GM12878 (cell line): ENCODE measurements around the gene KRTAP10-8. TPM values are rescaled to one million over a fixed set of nuclear protein-coding genes. Genes with fewer than 3 reads are reported as not detected.

ENCODE experiments used
- ATAC-seq: fragments of 200-7000 bp; cut with Tn5 transposase; 3 replicates; pipeline ENCODE4 v1.9.1; 2020; ENCODE audit warnings: mild to moderate bottlenecking, moderate library complexity
- BruUV-seq: library from RNA; stranded (reverse); fragments of 400-500 nt; replicated peaks from 2 replicates; lab custom pipeline; 2021; lab: Mats Ljungman, UMichigan
- CTCF ChIA-PET: fragments of 300-600 bp; sonication (Branson Sonifier 250); formaldehyde crosslinking; extraction: SDS; loops from one replicate; lab custom pipeline; 2021; ENCODE audit warnings: inconsistent platforms; lab: Yijun Ruan, JAX
- POLR2A ChIA-PET: fragments of 350-600 bp; formaldehyde crosslinking; extraction: SDS; loops from one replicate; lab custom pipeline; 2021; ENCODE audit warnings: inconsistent platforms; lab: Charles Lee
- RAD21 ChIA-PET: fragments of 300-600 bp; sonication (Branson Sonifier 250); formaldehyde crosslinking; loops from one replicate; lab custom pipeline; 2023; ENCODE audit warnings: antibody characterized with exemption; ENCODE audit not compliant: unreplicated experiment; lab: Charles Lee
- SMC1A ChIA-PET: fragments of 300-600 bp; sonication (Branson Sonifier 250); formaldehyde crosslinking; loops from one replicate; lab custom pipeline; 2023; ENCODE audit not compliant: unreplicated experiment, uncharacterized antibody; lab: Charles Lee
- DNase-seq: peaks from one replicate; pipeline ENCODE4 v3.0.0-alpha.2; 2011; ENCODE audit warnings: low read depth, low spot score
- FAIRE-seq: peaks from 3 replicates; lab custom pipeline; 2011; peaks lifted over from hg19 to GRCh38; lab: Jason Lieb, UNC
- H2AFZ ChIP-seq: 2 replicates; pipeline ENCODE4 v1.6.0; 2011; ENCODE audit warnings: low read depth, low read length, control low read depth; ENCODE audit not compliant: control insufficient read depth
- H3K27ac ChIP-seq: 2 replicates; pipeline ENCODE4 v1.5.1; 2011; ENCODE audit warnings: control low read depth; ENCODE audit not compliant: control insufficient read depth, insufficient read depth
- H3K27me3 ChIP-seq, 2 experiments: replicated peaks in 1 of 2; 2 replicates each; pipeline versions ENCODE4 v1.6.0 to v1.6.1; 2011; ENCODE audit warnings: low read length in 1 of 2; ENCODE audit not compliant: control insufficient read depth in 2 of 2, insufficient read depth in 2 of 2
- H3K36me3 ChIP-seq, 2 experiments: 2 replicates each; pipeline ENCODE4 v1.5.1; 2011; ENCODE audit warnings: low read length in 1 of 2; ENCODE audit not compliant: control insufficient read depth in 2 of 2, insufficient read depth in 2 of 2
- H3K4me1 ChIP-seq: 2 replicates; pipeline ENCODE4 v1.6.1; 2011; ENCODE audit warnings: mild to moderate bottlenecking, low read length, moderate library complexity, mixed read lengths; ENCODE audit not compliant: control insufficient read depth, insufficient read depth
- H3K4me2 ChIP-seq: 2 replicates; pipeline ENCODE4 v1.6.0; 2011; ENCODE audit warnings: control low read depth; ENCODE audit not compliant: control insufficient read depth, insufficient read depth
- H3K4me3 ChIP-seq: fragments of 200-600 bp; sonication (generic); 2 replicates; pipeline ENCODE4 v1.5.1; 2016
- H3K79me2 ChIP-seq: 2 replicates; pipeline ENCODE4 v1.6.0; 2011; ENCODE audit warnings: low read length; ENCODE audit not compliant: control insufficient read depth, insufficient read depth
- H3K9ac ChIP-seq: 2 replicates; pipeline ENCODE4 v1.8.0; 2011; ENCODE audit warnings: low read length, control low read depth, mixed read lengths; ENCODE audit not compliant: control insufficient read depth, insufficient read depth
- H3K9me3 ChIP-seq: replicated peaks from 3 replicates; pipeline ENCODE4 v1.5.1; 2011; ENCODE audit warnings: mild to moderate bottlenecking, low read length; ENCODE audit not compliant: control insufficient read depth, insufficient read depth
- H4K20me1 ChIP-seq: 2 replicates; pipeline ENCODE4 v1.6.0; 2011; ENCODE audit not compliant: control insufficient read depth, insufficient read depth
- BACH1 ChIP-seq: fragments of 450-650 bp; IDR thresholded peaks from 2 replicates; pipeline ENCODE4 v1.6.1; 2017; ENCODE audit warnings: mild to moderate bottlenecking, borderline replicate concordance
- BMI1 ChIP-seq: fragments of 450-650 bp; IDR thresholded peaks from 2 replicates; pipeline ENCODE4 v1.6.1; 2016; ENCODE audit warnings: mild to moderate bottlenecking, moderate library complexity, borderline replicate concordance
- BRCA1 ChIP-seq: IDR thresholded peaks from 2 replicates; pipeline ENCODE4 v1.6.1; 2011; ENCODE audit warnings: low read depth, low read length, improper control_type of control experiment
- CHD4 ChIP-seq: fragments of 200-600 bp; sonication (generic); IDR thresholded peaks from 2 replicates; pipeline ENCODE4 v1.6.1; 2016; ENCODE audit warnings: mild to moderate bottlenecking
- ETV6 ChIP-seq, 2 experiments: fragments of 450-650 bp in 1 of 2; IDR thresholded peaks in 1 of 2; conservative IDR thresholded peaks in 1 of 2; 2 replicates each; pipeline ENCODE4 v1.6.1; 2014; ENCODE audit warnings: antibody characterized with exemption in 1 of 2, borderline replicate concordance in 1 of 2, low read depth in 1 of 2, mild to moderate bottlenecking in 1 of 2, moderate library complexity in 1 of 2
- NRF1 ChIP-seq: conservative IDR thresholded peaks from 2 replicates; pipeline ENCODE4 v1.6.1; 2011; ENCODE audit warnings: mild to moderate bottlenecking, low read depth, low read length, improper control_type of control experiment
- PAX5 ChIP-seq: IDR thresholded peaks from 2 replicates; pipeline ENCODE4 v1.6.1; 2011; ENCODE audit warnings: low read depth, low read length, borderline replicate concordance
- POLR2AphosphoS2 ChIP-seq: IDR thresholded peaks from 2 replicates; pipeline ENCODE4 v1.6.1; 2011; ENCODE audit warnings: low read depth, mild to moderate bottlenecking, low read length, improper control_type of control experiment, moderate library complexity
- RBBP5 ChIP-seq: fragments of 200-600 bp; sonication (generic); conservative IDR thresholded peaks from 2 replicates; pipeline ENCODE4 v1.6.1; 2016
- SMAD5 ChIP-seq: IDR thresholded peaks from 2 replicates; pipeline ENCODE4 v1.6.1; 2016; ENCODE audit warnings: antibody characterized with exemption, low read depth
- SUPT20H ChIP-seq: IDR thresholded peaks from 2 replicates; pipeline ENCODE4 v1.6.1; 2011; ENCODE audit warnings: low read depth, mild to moderate bottlenecking, low read length, moderate library complexity, borderline replicate concordance; ENCODE audit not compliant: control insufficient read depth
- WRNIP1 ChIP-seq: IDR thresholded peaks from 2 replicates; pipeline ENCODE4 v1.6.1; 2011; ENCODE audit warnings: low read depth, low read length, improper control_type of control experiment, borderline replicate concordance
- ZNF217 ChIP-seq: fragments of 450-650 bp; IDR thresholded peaks from 2 replicates; pipeline ENCODE4 v1.6.1; 2017; ENCODE audit warnings: antibody characterized with exemption, mild to moderate bottlenecking
- WGBS: methylation state at CpG from one replicate; pipeline ENCODE4 v1.1.6; 2016; ENCODE audit warnings: low lambda C conversion rate; ENCODE audit not compliant: insufficient replicate concordance, insufficient coverage; ENCODE audit errors: missing lambda C conversion rate; 5-methylcytosine and 5-hydroxymethylcytosine counted together
- in situ Hi-C: fragments of 300-500 bp; cut with MboI; formaldehyde crosslinking; loops from 9 replicates; pipeline ENCODE4 v1.14.3; 2018; ENCODE audit warnings: mixed read lengths
- intact Hi-C: fragments of 100-400 bp; cut with micrococcal nuclease; formaldehyde crosslinking; loops from one replicate; pipeline ENCODE4 v1.14.2; 2022; ENCODE audit not compliant: unreplicated experiment
- polyA plus RNA-seq, 11 experiments: library from polyadenylated mRNA; depleted of rRNA in 4 of 11; unstranded in 6 of 11; stranded (reverse) in 5 of 11; fragments of >200 nt; fragmentation: Nextera tagmentation in 4 of 11; fragmentation: Illumina TruSeq in 1 of 11; extraction: Ambion mirVana in 4 of 11; extraction: Trizol in 1 of 11; gene quantifications; 1 replicate in 1 of 11; 2 replicates in 10 of 11; pipeline versions ENCODE4 v1.2.1 to v1.2.3, GENCODE V29; 2011 to 2016; ENCODE audit warnings: inconsistent platforms in 2 of 11, missing spikeins in 2 of 11, low read depth in 1 of 11
- total RNA-seq, 4 experiments: library from RNA; depleted of rRNA in 3 of 4; stranded (reverse); fragments of >200 nt in 3 of 4; fragmentation: Illumina TruSeq in 1 of 4; extraction: Trizol in 1 of 4; gene quantifications; 2 replicates each; pipeline versions ENCODE4 v1.2.1 to v1.2.3, GENCODE V29; 2013 to 2021
- TF ChIP-seq, protein P1 (sequence below): fragments of 150-350 bp; IDR thresholded peaks from 2 replicates; pipeline ENCODE4 v1.6.1; 2014; ENCODE audit warnings: mild to moderate bottlenecking, low read depth, low read length
- TF ChIP-seq, protein P2 (sequence below): fragments of 450-650 bp; formaldehyde crosslinking; IDR thresholded peaks from 2 replicates; pipeline ENCODE4 v1.5.0; 2022; ENCODE audit warnings: mild to moderate bottlenecking, missing genetic modification characterization
- TF ChIP-seq, protein P3 (sequence below): fragments of 450-650 bp; conservative IDR thresholded peaks from 2 replicates; pipeline ENCODE4 v1.6.1; 2017; ENCODE audit warnings: mild to moderate bottlenecking, moderate library complexity
- TF ChIP-seq, protein P4 (sequence below): IDR thresholded peaks from 2 replicates; pipeline ENCODE4 v1.6.1; 2012; ENCODE audit warnings: low read depth, low read length, improper control_type of control experiment

KRTAP10-8 gene
- total and polyA plus RNA-seq, 10 of the 15 experiments (the other 5 are each of a cell fraction or from before 2014, with no cell fraction given) = not detected

DNA sequence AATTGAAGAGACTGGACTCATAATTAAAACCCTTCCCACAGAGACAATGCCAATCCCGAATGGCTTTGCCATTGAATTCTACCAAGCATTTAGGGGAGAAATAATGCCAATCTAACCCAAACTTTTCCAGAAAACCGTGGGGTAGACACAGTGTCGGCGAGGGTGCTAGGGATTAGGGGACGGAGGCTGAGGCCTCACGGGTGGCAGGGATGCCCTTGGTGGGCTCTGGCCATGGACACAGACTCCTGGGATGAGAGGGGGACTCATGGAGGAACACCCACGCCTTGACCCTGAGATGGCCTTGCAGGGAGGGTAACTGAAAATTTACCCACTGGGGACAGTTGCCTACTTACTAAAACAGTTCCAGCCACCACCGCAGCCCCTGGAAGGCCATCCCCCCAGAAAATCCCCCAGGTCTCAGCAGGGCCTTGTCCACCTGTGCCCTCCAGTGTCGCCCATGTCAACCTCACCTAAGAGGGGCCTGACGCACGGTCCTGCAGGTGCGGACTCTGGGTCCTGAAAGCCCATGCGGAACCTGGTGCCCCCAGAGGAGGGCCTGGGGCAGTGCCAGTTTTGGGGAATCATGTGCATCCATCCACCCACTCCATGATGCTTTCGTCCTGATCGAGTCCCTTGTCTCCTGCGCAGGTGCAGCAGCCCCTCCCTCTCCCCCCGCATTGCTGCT is 33.4 kb upstream of the KRTAP10-8 start:
- ChIA-PET RAD21 (no interaction called here), SMC1A (no interaction called here), CTCF (no interaction called here), POLR2A (no interaction called here)
- in situ Hi-C loops = no loop called here
- Histone ChIP-seq H3K4me1 (no peaks in the 10 kb centered on the region), H3K36me3 (no peaks in the 10 kb centered on the region), H3K4me3 (no peak overlapping the region), H2AFZ (no peak overlapping the region), H3K79me2 (no peaks in the 10 kb centered on the region), H3K4me2 (no peak overlapping the region), H3K9ac (no peak overlapping the region), H3K9me3 (peaks cover 5% of the 10 kb centered on the region; the same call in 2 of the 3 replicates), H3K27ac (no peak overlapping the region), H4K20me1 (no peaks in the 10 kb centered on the region), H3K27me3 (no peaks in the 10 kb centered on the region)
- BruUV-seq = no TSS peak
- FAIRE-seq (no peak), DNase-seq (no peak), ATAC-seq (no peak)
- WGBS = 51% methylated on average over 17 of the region's 17 CpGs
- intact Hi-C loops = no loop called here
- TF ChIP-seq NRF1 = no peak
- TF ChIP-seq POLR2AphosphoS2 = no peak
- no peak for TF ChIP-seq CHD4
- no peak for TF ChIP-seq WRNIP1
- TF ChIP-seq BACH1 = no peak
- TF ChIP-seq, protein P1, sequence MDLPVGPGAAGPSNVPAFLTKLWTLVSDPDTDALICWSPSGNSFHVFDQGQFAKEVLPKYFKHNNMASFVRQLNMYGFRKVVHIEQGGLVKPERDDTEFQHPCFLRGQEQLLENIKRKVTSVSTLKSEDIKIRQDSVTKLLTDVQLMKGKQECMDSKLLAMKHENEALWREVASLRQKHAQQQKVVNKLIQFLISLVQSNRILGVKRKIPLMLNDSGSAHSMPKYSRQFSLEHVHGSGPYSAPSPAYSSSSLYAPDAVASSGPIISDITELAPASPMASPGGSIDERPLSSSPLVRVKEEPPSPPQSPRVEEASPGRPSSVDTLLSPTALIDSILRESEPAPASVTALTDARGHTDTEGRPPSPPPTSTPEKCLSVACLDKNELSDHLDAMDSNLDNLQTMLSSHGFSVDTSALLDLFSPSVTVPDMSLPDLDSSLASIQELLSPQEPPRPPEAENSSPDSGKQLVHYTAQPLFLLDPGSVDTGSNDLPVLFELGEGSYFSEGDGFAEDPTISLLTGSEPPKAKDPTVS = no peak
- TF ChIP-seq ZNF217 = no peak
- TF ChIP-seq PAX5 = no peak
- no peak for TF ChIP-seq SUPT20H
- TF ChIP-seq BRCA1 = no peak
- TF ChIP-seq, protein P2, sequence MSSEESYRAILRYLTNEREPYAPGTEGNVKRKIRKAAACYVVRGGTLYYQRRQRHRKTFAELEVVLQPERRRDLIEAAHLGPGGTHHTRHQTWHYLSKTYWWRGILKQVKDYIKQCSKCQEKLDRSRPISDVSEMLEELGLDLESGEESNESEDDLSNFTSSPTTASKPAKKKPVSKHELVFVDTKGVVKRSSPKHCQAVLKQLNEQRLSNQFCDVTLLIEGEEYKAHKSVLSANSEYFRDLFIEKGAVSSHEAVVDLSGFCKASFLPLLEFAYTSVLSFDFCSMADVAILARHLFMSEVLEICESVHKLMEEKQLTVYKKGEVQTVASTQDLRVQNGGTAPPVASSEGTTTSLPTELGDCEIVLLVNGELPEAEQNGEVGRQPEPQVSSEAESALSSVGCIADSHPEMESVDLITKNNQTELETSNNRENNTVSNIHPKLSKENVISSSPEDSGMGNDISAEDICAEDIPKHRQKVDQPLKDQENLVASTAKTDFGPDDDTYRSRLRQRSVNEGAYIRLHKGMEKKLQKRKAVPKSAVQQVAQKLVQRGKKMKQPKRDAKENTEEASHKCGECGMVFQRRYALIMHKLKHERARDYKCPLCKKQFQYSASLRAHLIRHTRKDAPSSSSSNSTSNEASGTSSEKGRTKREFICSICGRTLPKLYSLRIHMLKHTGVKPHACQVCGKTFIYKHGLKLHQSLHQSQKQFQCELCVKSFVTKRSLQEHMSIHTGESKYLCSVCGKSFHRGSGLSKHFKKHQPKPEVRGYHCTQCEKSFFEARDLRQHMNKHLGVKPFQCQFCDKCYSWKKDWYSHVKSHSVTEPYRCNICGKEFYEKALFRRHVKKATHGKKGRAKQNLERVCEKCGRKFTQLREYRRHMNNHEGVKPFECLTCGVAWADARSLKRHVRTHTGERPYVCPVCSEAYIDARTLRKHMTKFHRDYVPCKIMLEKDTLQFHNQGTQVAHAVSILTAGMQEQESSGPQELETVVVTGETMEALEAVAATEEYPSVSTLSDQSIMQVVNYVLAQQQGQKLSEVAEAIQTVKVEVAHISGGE (CRISPR knock-in tag) = no peak
- TF ChIP-seq SMAD5 = no peak
- TF ChIP-seq BMI1 = no peak
- TF ChIP-seq, protein P3, sequence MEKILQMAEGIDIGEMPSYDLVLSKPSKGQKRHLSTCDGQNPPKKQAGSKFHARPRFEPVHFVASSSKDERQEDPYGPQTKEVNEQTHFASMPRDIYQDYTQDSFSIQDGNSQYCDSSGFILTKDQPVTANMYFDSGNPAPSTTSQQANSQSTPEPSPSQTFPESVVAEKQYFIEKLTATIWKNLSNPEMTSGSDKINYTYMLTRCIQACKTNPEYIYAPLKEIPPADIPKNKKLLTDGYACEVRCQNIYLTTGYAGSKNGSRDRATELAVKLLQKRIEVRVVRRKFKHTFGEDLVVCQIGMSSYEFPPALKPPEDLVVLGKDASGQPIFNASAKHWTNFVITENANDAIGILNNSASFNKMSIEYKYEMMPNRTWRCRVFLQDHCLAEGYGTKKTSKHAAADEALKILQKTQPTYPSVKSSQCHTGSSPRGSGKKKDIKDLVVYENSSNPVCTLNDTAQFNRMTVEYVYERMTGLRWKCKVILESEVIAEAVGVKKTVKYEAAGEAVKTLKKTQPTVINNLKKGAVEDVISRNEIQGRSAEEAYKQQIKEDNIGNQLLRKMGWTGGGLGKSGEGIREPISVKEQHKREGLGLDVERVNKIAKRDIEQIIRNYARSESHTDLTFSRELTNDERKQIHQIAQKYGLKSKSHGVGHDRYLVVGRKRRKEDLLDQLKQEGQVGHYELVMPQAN = no peak
- TF ChIP-seq, protein P4, sequence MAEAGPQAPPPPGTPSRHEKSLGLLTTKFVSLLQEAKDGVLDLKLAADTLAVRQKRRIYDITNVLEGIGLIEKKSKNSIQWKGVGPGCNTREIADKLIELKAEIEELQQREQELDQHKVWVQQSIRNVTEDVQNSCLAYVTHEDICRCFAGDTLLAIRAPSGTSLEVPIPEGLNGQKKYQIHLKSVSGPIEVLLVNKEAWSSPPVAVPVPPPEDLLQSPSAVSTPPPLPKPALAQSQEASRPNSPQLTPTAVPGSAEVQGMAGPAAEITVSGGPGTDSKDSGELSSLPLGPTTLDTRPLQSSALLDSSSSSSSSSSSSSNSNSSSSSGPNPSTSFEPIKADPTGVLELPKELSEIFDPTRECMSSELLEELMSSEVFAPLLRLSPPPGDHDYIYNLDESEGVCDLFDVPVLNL = no peak
- no peak for TF ChIP-seq ETV6 (conservative IDR thresholded peaks at IDR 0.05 in 1 of 2, IDR thresholded peaks at IDR 0.05 in 1 of 2; ENCODE audit: borderline replicate concordance in 1 of 2, low read depth in 1 of 2)
- no peak for TF ChIP-seq RBBP5
